ENCODE data around the gene TRIM7.

Gene TRIM7

DNA sequence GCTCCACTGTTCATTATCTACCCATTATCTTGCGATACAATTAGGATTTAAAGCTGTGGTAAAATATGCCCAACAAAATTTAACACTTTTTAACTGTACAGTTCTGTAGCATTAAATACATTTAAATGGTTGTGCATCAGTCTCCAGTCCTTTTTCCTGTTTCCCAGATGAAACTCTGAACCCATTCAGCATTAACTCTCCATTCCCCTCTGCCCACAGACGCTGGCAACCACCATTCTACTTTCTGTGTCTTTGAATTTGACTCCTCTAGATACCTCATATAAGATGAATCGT, 2.9 kb upstream of the TRIM7 start:
- H3K4me1 ChIP-seq (ENCODE audit: control insufficient read depth, low read length), result peaks cover 35% of the 10 kb centered on the region
- peak overlapping the region; percentile 83 for H3K4me2 ChIP-seq (ENCODE audit: low read length)
- H3K4me3 ChIP-seq (ENCODE audit: low read length), result peak overlapping the region; percentile 80
- H3K36me3 ChIP-seq (ENCODE audit: control insufficient read depth, low read length), result no peaks in the 10 kb centered on the region
- H3K79me2 ChIP-seq (ENCODE audit: control insufficient read depth, low read length), result no peaks in the 10 kb centered on the region
- peaks cover 37% of the 10 kb centered on the region for H3K27me3 ChIP-seq (ENCODE audit: control insufficient read depth, low read length)
- no peaks in the 10 kb centered on the region for H3K9me3 ChIP-seq (ENCODE audit: control insufficient read depth, insufficient read depth, low read length)
- TF ChIP-seq EZH2phosphoT487 (IDR thresholded peaks at IDR 0.05; ENCODE audit: borderline replicate concordance, low read length), result no peak
- TF ChIP-seq, protein P1, sequence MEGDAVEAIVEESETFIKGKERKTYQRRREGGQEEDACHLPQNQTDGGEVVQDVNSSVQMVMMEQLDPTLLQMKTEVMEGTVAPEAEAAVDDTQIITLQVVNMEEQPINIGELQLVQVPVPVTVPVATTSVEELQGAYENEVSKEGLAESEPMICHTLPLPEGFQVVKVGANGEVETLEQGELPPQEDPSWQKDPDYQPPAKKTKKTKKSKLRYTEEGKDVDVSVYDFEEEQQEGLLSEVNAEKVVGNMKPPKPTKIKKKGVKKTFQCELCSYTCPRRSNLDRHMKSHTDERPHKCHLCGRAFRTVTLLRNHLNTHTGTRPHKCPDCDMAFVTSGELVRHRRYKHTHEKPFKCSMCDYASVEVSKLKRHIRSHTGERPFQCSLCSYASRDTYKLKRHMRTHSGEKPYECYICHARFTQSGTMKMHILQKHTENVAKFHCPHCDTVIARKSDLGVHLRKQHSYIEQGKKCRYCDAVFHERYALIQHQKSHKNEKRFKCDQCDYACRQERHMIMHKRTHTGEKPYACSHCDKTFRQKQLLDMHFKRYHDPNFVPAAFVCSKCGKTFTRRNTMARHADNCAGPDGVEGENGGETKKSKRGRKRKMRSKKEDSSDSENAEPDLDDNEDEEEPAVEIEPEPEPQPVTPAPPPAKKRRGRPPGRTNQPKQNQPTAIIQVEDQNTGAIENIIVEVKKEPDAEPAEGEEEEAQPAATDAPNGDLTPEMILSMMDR (IDR thresholded peaks at IDR 0.05; ENCODE audit: low read depth, low read length, poor library complexity, severe bottlenecking), result no peak
- no peaks in the 10 kb centered on the region for H3K9me2 ChIP-seq (replicated peaks; ENCODE audit: control insufficient read depth, low read length)
- H3F3A ChIP-seq (ENCODE audit: control insufficient read depth, insufficient read depth), result peaks cover 15% of the 10 kb centered on the region
- H3K27ac ChIP-seq (ENCODE audit: low read depth, low read length), result no peak overlapping the region
- H4K20me1 ChIP-seq (ENCODE audit: control insufficient read depth, insufficient read depth, low read depth, low read length), result no peaks in the 10 kb centered on the region

DNA sequence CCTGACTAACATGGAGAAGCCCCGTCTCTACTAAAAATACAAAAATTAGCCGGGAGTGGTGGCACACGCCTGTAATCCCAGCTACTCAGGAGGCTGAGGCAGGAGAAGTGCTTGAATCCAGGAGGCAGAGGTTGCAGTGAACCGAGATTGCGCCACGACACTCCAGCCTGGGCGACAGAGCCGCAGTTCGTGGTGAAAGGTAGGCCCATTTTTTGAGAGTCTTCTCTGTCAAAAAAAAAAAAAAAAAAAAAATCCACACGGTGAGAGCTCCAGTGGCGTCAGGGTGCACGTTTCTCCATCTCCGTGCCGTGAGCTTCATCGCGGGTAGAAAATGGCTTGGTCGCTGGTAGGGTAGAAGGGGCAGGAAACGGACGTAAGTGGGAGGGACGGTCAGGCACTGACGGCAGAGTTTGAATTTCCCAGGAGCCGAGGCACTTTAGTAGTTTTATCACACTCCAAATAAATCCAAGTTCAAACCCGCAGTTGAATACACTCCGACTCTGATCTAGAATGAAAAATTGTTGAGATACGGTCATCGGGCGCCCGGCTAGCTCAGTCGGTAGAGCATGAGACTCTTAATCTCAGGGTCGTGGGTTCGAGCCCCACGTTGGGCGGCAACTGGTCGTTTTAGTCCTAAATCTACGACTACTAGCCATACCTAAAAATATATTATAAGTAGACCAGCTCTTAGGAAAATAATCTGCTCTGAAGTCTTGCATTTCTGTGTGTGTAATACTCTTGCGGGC, 2.4 kb upstream of the TRIM7 start:
- Histone ChIP-seq H3K9me3 (ENCODE audit: control insufficient read depth, insufficient read depth, low read length) (no peaks in the 10 kb centered on the region), H3K4me2 (ENCODE audit: low read length) (peak overlapping the region; percentile 83), H3F3A (ENCODE audit: control insufficient read depth, insufficient read depth) (peaks cover 15% of the 10 kb centered on the region), H3K9me2 (replicated peaks; ENCODE audit: control insufficient read depth, low read length) (no peaks in the 10 kb centered on the region), H3K27ac (ENCODE audit: low read depth, low read length) (peak overlapping the region; percentile 25; the same call in 1 of the 2 replicates), H3K4me3 (ENCODE audit: low read length) (peak overlapping the region; percentile 80), H3K27me3 (ENCODE audit: control insufficient read depth, low read length) (peaks cover 40% of the 10 kb centered on the region), H3K4me1 (ENCODE audit: control insufficient read depth, low read length) (peaks cover 35% of the 10 kb centered on the region), H4K20me1 (ENCODE audit: control insufficient read depth, insufficient read depth, low read depth, low read length) (no peaks in the 10 kb centered on the region), H3K36me3 (ENCODE audit: control insufficient read depth, low read length) (no peaks in the 10 kb centered on the region), H3K79me2 (ENCODE audit: control insufficient read depth, low read length) (no peaks in the 10 kb centered on the region)
- TF ChIP-seq, protein P1 (IDR thresholded peaks at IDR 0.05; ENCODE audit: low read depth, low read length, poor library complexity, severe bottlenecking), result no peak
- TF ChIP-seq EZH2phosphoT487 (IDR thresholded peaks at IDR 0.05; ENCODE audit: borderline replicate concordance, low read length), result no peak

DNA sequence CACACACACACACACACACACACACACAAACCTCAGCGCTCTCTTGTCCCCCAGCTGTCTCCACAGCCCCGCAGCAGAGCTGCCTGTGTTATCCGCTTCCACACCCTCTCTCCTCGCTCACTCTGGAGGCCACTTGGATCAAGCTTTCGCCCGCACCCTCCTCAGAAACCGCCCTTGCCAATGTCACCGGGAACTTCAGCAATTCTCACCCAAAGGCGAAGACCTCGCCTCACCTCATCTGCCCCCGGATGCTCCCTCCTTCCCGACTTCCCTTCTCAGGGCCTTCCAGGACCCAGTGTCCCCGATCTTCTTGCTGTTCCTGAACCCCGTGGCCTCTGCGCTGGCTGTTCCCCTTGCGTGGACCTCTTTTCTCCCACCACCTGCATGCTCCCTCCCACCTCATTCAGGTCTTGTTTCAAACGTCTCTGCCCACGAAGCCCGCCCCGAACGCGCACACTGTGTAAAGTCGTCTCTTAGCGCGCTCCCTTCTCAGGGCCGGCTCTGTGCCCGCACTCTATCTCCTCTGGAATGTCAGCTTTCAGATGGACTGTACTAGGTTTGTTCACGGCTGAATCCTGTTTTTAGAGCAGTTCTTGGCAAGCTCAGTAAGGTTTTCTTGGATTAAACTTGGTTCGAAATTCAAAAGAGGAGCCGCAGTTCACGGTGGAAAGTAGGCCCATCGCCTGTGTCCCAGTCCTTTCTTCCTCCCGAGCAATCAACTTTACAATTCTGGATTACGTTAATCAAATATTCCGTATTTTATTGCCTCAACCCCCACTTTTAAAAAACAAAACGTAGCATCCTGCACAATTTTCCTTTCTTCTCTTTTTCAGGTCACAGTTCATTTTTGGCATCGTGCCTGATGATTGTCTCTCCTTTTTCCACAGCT, 1.0 kb upstream of the TRIM7 start:
- H3K36me3 ChIP-seq (ENCODE audit: control insufficient read depth, low read length), result no peaks in the 10 kb centered on the region
- H3K9me2 ChIP-seq (replicated peaks; ENCODE audit: control insufficient read depth, low read length), result no peaks in the 10 kb centered on the region
- H3K9me3 ChIP-seq (ENCODE audit: control insufficient read depth, insufficient read depth, low read length), result no peaks in the 10 kb centered on the region
- TF ChIP-seq EZH2phosphoT487 (IDR thresholded peaks at IDR 0.05; ENCODE audit: borderline replicate concordance, low read length), result peak; percentile 28; the same call in 1 of the 2 replicates
- TF ChIP-seq, protein P1 (IDR thresholded peaks at IDR 0.05; ENCODE audit: low read depth, low read length, poor library complexity, severe bottlenecking), result no peak
- peaks cover 49% of the 10 kb centered on the region for H3K27me3 ChIP-seq (ENCODE audit: control insufficient read depth, low read length)
- H3K4me3 ChIP-seq (ENCODE audit: low read length), result peak overlapping the region; percentile 80
- peaks cover 16% of the 10 kb centered on the region for H3F3A ChIP-seq (ENCODE audit: control insufficient read depth, insufficient read depth)
- H3K27ac ChIP-seq (ENCODE audit: low read depth, low read length), result no peak overlapping the region
- H4K20me1 ChIP-seq (ENCODE audit: control insufficient read depth, insufficient read depth, low read depth, low read length), result no peaks in the 10 kb centered on the region
- H3K79me2 ChIP-seq (ENCODE audit: control insufficient read depth, low read length), result no peaks in the 10 kb centered on the region
- peak overlapping the region; percentile 83 for H3K4me2 ChIP-seq (ENCODE audit: low read length)
- peaks cover 39% of the 10 kb centered on the region for H3K4me1 ChIP-seq (ENCODE audit: control insufficient read depth, low read length)
